SU-DHL-6 (cell line): Measurements from ENCODE around the gene HCAR2.

Experiments used
- H2AFZ ChIP-seq: fragments of 200-600 bp; sonication (generic); 2 replicates; pipeline ENCODE4 v1.6.1; 2014; ENCODE audit warnings: low read depth, mild to moderate bottlenecking, moderate library complexity, mixed read lengths, antibody characterized with exemption, low read length; ENCODE audit not compliant: severe bottlenecking
- H3F3A ChIP-seq: fragments of 200-600 bp; shearing (Covaris generic); 2 replicates; pipeline ENCODE4 v1.6.0; 2016; ENCODE audit warnings: antibody characterized with exemption, mild to moderate bottlenecking; ENCODE audit not compliant: insufficient read depth
- H3K27ac ChIP-seq: fragments of 200-600 bp; sonication (generic); 2 replicates; pipeline ENCODE4 v1.5.1; 2016; ENCODE audit warnings: low read depth, mild to moderate bottlenecking, low read length, moderate library complexity, mixed read lengths
- H3K27me3 ChIP-seq: fragments of 200-600 bp; sonication (generic), shearing (Covaris generic); 2 replicates; pipeline ENCODE4 v1.6.0; 2014; ENCODE audit warnings: mild to moderate bottlenecking, low read length
- H3K36me3 ChIP-seq: fragments of 200-600 bp; sonication (generic); 2 replicates; pipeline ENCODE4 v1.6.1; 2014; ENCODE audit warnings: mild to moderate bottlenecking, low read length, mixed read lengths
- H3K4me2 ChIP-seq: fragments of 300-600, 200-600 bp; shearing (Covaris generic), sonication (generic); 2 replicates; pipeline ENCODE4 v1.6.0; 2014; ENCODE audit warnings: low read length, low read depth, mild to moderate bottlenecking; ENCODE audit not compliant: poor library complexity, severe bottlenecking
- H3K4me3 ChIP-seq: fragments of 200-600 bp; sonication (generic); 2 replicates; pipeline ENCODE4 v1.5.1; 2014; ENCODE audit warnings: antibody characterized with exemption, low read length, mild to moderate bottlenecking, mixed read lengths; ENCODE audit not compliant: insufficient read depth, poor library complexity, severe bottlenecking
- H3K79me2 ChIP-seq: fragments of 200-600 bp; sonication (generic); 2 replicates; pipeline ENCODE4 v1.6.1; 2014; ENCODE audit warnings: mild to moderate bottlenecking, low read length, moderate library complexity; ENCODE audit not compliant: insufficient read depth
- H3K9ac ChIP-seq: fragments of 200-600 bp; sonication (generic); 2 replicates; pipeline ENCODE4 v1.7.0; 2014; ENCODE audit warnings: mild to moderate bottlenecking, low read length
- H3K9me2 ChIP-seq: fragments of 200-600 bp; sonication (generic); replicated peaks from 2 replicates; pipeline ENCODE4 v1.6.1; 2014; ENCODE audit warnings: low read length; ENCODE audit not compliant: insufficient read depth
- H3K9me3 ChIP-seq: fragments of 200-600 bp; sonication (generic); 2 replicates; pipeline ENCODE4 v1.6.1; 2014; ENCODE audit warnings: low read length, mixed read lengths; ENCODE audit not compliant: insufficient read depth
- H4K20me1 ChIP-seq: fragments of 200-600 bp; sonication (generic); 2 replicates; pipeline ENCODE4 v1.6.1; 2014; ENCODE audit warnings: low read depth, mild to moderate bottlenecking, antibody characterized with exemption, low read length, moderate library complexity, mixed read lengths
- CTCF ChIP-seq: fragments of 200-600 bp; sonication (generic); IDR thresholded peaks from one replicate; pipeline ENCODE4 v1.5.1; 2017; ENCODE audit warnings: antibody characterized with exemption, mild to moderate bottlenecking, low read length, moderate library complexity; ENCODE audit not compliant: insufficient read depth, poor library complexity, severe bottlenecking
- EZH2phosphoT487 ChIP-seq: fragments of 200-600 bp; sonication (generic), shearing (Covaris generic); conservative IDR thresholded peaks from 2 replicates; pipeline ENCODE4 v1.6.1; 2018; ENCODE audit warnings: mild to moderate bottlenecking, antibody characterized with exemption, low read length, moderate library complexity, mixed read lengths

HCAR2 gene

DNA sequence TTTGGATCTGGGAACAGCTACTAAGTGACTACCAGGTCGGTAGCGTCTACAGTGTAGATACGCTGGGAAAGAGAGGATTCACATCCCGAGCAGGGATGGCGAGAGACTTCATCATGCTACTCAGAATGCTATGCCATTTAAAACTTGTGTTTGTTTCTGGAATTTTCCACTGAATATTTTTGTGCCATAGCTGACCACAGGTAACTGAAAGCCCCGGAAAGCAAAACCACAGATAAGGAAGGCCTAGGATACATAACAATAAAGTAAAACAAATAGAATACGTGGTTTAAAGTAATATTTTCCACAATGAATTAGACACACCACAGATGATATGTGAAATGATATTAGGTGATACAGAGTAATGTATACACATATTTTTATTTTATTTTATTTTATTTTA is 35.4 kb upstream of the HCAR2 start:
- Histone ChIP-seq H3K27me3 (no peaks in the 10 kb centered on the region), H3K79me2 (no peaks in the 10 kb centered on the region), H4K20me1 (no peaks in the 10 kb centered on the region), H3F3A (no peaks in the 10 kb centered on the region), H3K9me2 (no peaks in the 10 kb centered on the region), H3K9ac (no peak overlapping the region), H3K4me3 (no peak overlapping the region), H2AFZ (no peak overlapping the region), H3K27ac (no peak overlapping the region), H3K9me3 (no peaks in the 10 kb centered on the region), H3K4me2 (no peak overlapping the region), H3K36me3 (no peaks in the 10 kb centered on the region)
- TF ChIP-seq EZH2phosphoT487, result no peak
- no peak for TF ChIP-seq CTCF

DNA sequence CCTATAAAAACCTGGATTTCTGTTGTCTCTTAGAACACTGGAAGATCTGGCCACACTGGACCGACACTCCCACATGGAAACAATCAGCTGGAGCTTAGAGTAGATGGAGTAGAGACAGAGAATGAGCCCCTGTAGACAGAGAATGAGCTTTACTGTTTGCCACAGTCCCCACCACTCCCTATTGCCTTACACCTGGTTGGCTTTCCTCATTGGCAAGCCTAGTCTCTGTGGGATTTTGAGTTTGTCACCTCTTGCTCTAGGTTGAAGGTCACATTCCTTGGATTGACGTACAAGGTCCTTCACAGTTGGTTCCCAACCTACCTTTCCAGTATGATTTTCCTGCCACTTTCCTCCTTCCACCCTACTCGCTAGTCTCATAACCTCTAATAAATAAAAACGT is 29.5 kb upstream of the HCAR2 start:
- no peak overlapping the region for H2AFZ ChIP-seq
- no peaks in the 10 kb centered on the region for H4K20me1 ChIP-seq
- H3K9me3 ChIP-seq, result no peaks in the 10 kb centered on the region
- no peaks in the 10 kb centered on the region for H3K27me3 ChIP-seq
- H3K27ac ChIP-seq, result no peak overlapping the region
- H3K36me3 ChIP-seq, result no peaks in the 10 kb centered on the region
- H3K9ac ChIP-seq, result no peak overlapping the region
- no peaks in the 10 kb centered on the region for H3K79me2 ChIP-seq
- H3K4me3 ChIP-seq, result no peak overlapping the region
- H3F3A ChIP-seq, result no peaks in the 10 kb centered on the region
- TF ChIP-seq CTCF, result no peak
- TF ChIP-seq EZH2phosphoT487, result no peak
- no peaks in the 10 kb centered on the region for H3K9me2 ChIP-seq
- H3K4me2 ChIP-seq, result no peak overlapping the region

DNA sequence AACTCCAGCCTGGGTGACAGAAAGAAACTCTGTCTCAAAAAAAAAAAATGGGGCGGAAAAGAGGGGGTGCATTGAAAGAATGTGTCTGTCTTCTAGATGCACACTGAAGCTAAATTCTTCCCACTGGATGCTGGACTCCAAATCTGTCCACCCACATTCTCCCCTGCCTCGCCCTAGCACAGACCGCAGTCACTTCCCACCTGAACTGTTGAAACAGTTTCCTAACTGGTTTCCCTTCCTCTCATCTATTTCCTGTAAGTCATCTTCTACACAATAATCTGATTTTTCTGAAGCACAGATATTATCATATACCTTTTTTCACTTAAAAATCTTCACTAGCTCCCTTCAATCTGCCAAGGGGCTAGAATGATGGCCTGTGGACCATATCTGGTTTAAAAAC is 29.0 kb upstream of the HCAR2 start:
- no peak overlapping the region for H3K9ac ChIP-seq
- no peaks in the 10 kb centered on the region for H3F3A ChIP-seq
- H3K27me3 ChIP-seq, result no peaks in the 10 kb centered on the region
- no peaks in the 10 kb centered on the region for H3K9me3 ChIP-seq
- H3K9me2 ChIP-seq, result no peaks in the 10 kb centered on the region
- no peak overlapping the region for H3K4me2 ChIP-seq
- no peak overlapping the region for H3K4me3 ChIP-seq
- H3K79me2 ChIP-seq, result no peaks in the 10 kb centered on the region
- TF ChIP-seq CTCF, result no peak
- no peak for TF ChIP-seq EZH2phosphoT487
- no peak overlapping the region for H3K27ac ChIP-seq
- H4K20me1 ChIP-seq, result no peaks in the 10 kb centered on the region
- H3K36me3 ChIP-seq, result no peaks in the 10 kb centered on the region
- no peak overlapping the region for H2AFZ ChIP-seq
